Smooth muscle cell of the coronary artery (primary cell): ENCODE data around the gene VEPH1. TPM values are rescaled to one million over a fixed set of nuclear protein-coding genes. Genes with fewer than 3 reads are reported as not detected.

Experiments
- total RNA-seq: library from RNA; depleted of rRNA; stranded (reverse); fragments of >200 nt; gene quantifications from 2 replicates; pipeline ENCODE4 v1.2.3, GENCODE V29; 2014; ENCODE audit warnings: low replicate concordance

The VEPH1 gene
- total RNA-seq, result 31.8 and 89.7 TPM in 2 replicates

GRCh38 chr3:157502916-157503595 lies at the start of gene VEPH1:
Gene VEPH1 (minus strand): TSS chr3:157503416. CDS start chr3:157495349, 8,067 bp downstream.

DNA sequence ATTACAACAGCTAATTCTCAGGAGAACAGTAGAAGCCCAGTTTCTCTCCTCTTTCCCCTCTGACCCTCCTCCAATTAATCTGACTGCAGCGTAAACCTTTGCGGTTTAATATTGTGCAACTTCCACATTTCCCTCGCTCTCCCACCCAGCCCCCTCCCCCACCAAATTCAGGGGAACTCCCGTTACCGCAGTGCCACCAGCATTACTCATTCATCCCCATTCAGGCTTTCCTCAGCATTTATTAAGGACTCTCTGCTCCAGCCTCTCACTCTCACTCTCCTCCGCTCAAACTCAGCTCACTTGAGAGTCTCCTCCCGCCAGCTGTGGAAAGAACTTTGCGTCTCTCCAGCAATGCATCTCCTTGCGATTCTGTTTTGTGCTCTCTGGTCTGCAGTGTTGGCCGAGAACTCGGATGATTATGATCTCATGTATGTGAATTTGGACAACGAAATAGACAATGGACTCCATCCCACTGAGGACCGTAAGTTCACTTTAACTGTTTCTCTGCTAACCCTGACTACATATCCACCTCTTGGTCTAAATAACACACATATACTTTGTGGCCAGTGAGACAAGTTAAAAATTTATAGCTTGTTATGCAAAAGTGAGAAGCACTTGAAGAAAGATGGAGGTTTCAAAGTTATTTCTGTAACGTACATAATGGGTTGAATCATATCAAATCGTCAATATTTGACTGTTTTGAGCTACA lies 66.5 kb downstream of the VEPH1 start, which contains the start of gene PTX3:
PTX3 (plus strand) TSS at position 268 of the 709 bp plus-strand sequence; CDS start at position 352, 84 bp downstream.

Other genes with a start within 250 kb of the VEPH1 start
- gene PTX3, start 66.6 kb downstream of the VEPH1 start, total RNA-seq, result 809 and 818 TPM in 2 replicates